B cell (primary cell): Measurements from ENCODE around the gene PERCC1. TPM values are rescaled to one million over a fixed set of nuclear protein-coding genes. Genes with fewer than 3 reads are reported as not detected.

Experiments used
- ATAC-seq: fragments of 200-7000 bp; cut with Tn5 transposase; one replicate; pipeline ENCODE4 v1.10.0; 2021; ENCODE audit warnings: low read depth, mild to moderate bottlenecking, moderate number of reproducible peaks, moderate library complexity
- CTCF ChIA-PET: fragments of 350-600 bp; sonication (Branson Sonifier 250); formaldehyde crosslinking; loops from one replicate; lab custom pipeline; 2021; ENCODE audit warnings: antibody characterized with exemption, inconsistent platforms; lab: Charles Lee
- POLR2A ChIA-PET: fragments of 350-600 bp; sonication (Branson Sonifier 250); formaldehyde crosslinking; loops from one replicate; lab custom pipeline; 2021; ENCODE audit warnings: antibody characterized with exemption; lab: Charles Lee
- DNase-seq: peaks from one replicate; pipeline ENCODE4 v3.0.0; 2013
- H2AFZ ChIP-seq: 2 replicates; pipeline ENCODE4 v1.6.1; 2012; ENCODE audit warnings: mild to moderate bottlenecking, low read depth, low read length; ENCODE audit not compliant: insufficient read depth, poor library complexity, severe bottlenecking
- H3K27ac ChIP-seq, 2 donors: 1 replicate in 1 of 2; 2 replicates in 1 of 2; pipeline ENCODE4 v1.5.1; 2012 to 2013; ENCODE audit warnings: low read length in 2 of 2, mild to moderate bottlenecking in 2 of 2, moderate library complexity in 1 of 2
- H3K27me3 ChIP-seq, 4 experiments: fragments of 200-600 bp in 1 of 4; sonication (generic) in 1 of 4; replicated peaks in 1 of 4; 1 replicate in 2 of 4; 2 replicates in 2 of 4; pipeline versions ENCODE4 v1.6.1 to v1.7.0; 2013 to 2016; ENCODE audit warnings: low read length in 3 of 4, mild to moderate bottlenecking in 2 of 4, mixed read lengths in 1 of 4, moderate library complexity in 1 of 4; ENCODE audit not compliant: insufficient read depth in 4 of 4, control insufficient read depth in 3 of 4; ENCODE audit errors: control extremely low read depth in 1 of 4
- H3K36me3 ChIP-seq, 2 experiments: replicated peaks in 1 of 2; 1 replicate in 1 of 2; 2 replicates in 1 of 2; pipeline versions ENCODE4 v1.6.1 to v1.7.1; 2013; ENCODE audit warnings: low read length in 1 of 2; ENCODE audit not compliant: insufficient read depth in 2 of 2, control insufficient read depth in 1 of 2; ENCODE audit errors: control extremely low read depth in 1 of 2, extremely low read depth in 1 of 2
- H3K4me1 ChIP-seq, 2 donors: fragments of 200-600 bp in 1 of 2; sonication (generic) in 1 of 2; 1 replicate in 1 of 2; 2 replicates in 1 of 2; pipeline versions ENCODE4 v1.5.1 to v1.6.1; 2013 to 2017; ENCODE audit warnings: low read length in 2 of 2; ENCODE audit not compliant: control insufficient read depth in 2 of 2, insufficient read depth in 2 of 2
- H3K4me2 ChIP-seq: replicated peaks from 2 replicates; pipeline ENCODE3; 2012; ENCODE audit warnings: mild to moderate bottlenecking, low read depth, low read length; ENCODE audit not compliant: poor library complexity, severe bottlenecking
- H3K4me3 ChIP-seq, 5 experiments: fragments of 200-600 bp in 1 of 5; sonication (generic) in 1 of 5; 1 replicate in 3 of 5; 2 replicates in 2 of 5; pipeline versions ENCODE4 v1.5.1 to v1.7.0; 2011 to 2016; ENCODE audit warnings: low read length in 4 of 5, mild to moderate bottlenecking in 4 of 5, low read depth in 2 of 5, control low read depth in 1 of 5, moderate library complexity in 1 of 5; ENCODE audit not compliant: insufficient read depth in 1 of 5; ENCODE audit errors: control extremely low read depth in 1 of 5, extremely low read depth in 1 of 5
- H3K79me2 ChIP-seq: fragments of 200-600 bp; sonication (generic); one replicate; pipeline ENCODE4 v1.6.0; 2016; ENCODE audit warnings: low read length; ENCODE audit not compliant: control insufficient read depth, insufficient read depth
- H3K9ac ChIP-seq: fragments of 200-600 bp; sonication (generic); 2 replicates; pipeline ENCODE4 v1.6.1; 2017; ENCODE audit warnings: mild to moderate bottlenecking, low read length, moderate library complexity
- H3K9me3 ChIP-seq, 3 donors: one replicate each; pipeline versions ENCODE4 v1.6.1 to v1.7.1; 2013; ENCODE audit warnings: low read length in 2 of 3; ENCODE audit not compliant: control insufficient read depth in 2 of 3, insufficient read depth in 1 of 3; ENCODE audit errors: control extremely low read depth in 1 of 3
- H4K20me1 ChIP-seq: 2 replicates; pipeline ENCODE4 v1.6.0; 2012; ENCODE audit warnings: mild to moderate bottlenecking, low read length; ENCODE audit not compliant: insufficient read depth, control insufficient read depth, poor library complexity, severe bottlenecking
- H3K27ac Mint-ChIP-seq: one replicate; pipeline ENCODE4 v1.8.0; 2021; ENCODE audit warnings: mixed read lengths
- H3K27me3 Mint-ChIP-seq: one replicate; pipeline ENCODE4 v1.8.0; 2021; ENCODE audit warnings: mixed read lengths
- H3K4me1 Mint-ChIP-seq: one replicate; pipeline ENCODE4 v1.8.0; 2021; ENCODE audit warnings: mixed read lengths
- H3K4me3 Mint-ChIP-seq: one replicate; pipeline ENCODE4 v1.8.0; 2021; ENCODE audit warnings: mixed read lengths
- H3K9me3 Mint-ChIP-seq: one replicate; pipeline ENCODE4 v1.8.0; 2022; ENCODE audit warnings: mixed read lengths; ENCODE audit not compliant: insufficient read depth
- EZH2 ChIP-seq: IDR thresholded peaks from 2 replicates; pipeline ENCODE4 v1.6.1; 2012; ENCODE audit warnings: borderline replicate concordance, low read depth, mild to moderate bottlenecking, moderate library complexity, low read length; ENCODE audit not compliant: insufficient read depth, poor library complexity, severe bottlenecking
- WGBS: methylation state at CpG from one replicate; pipeline ENCODE4 v1.1.5; 2013; ENCODE audit warnings: missing lambda C conversion rate; ENCODE audit not compliant: insufficient coverage; 5-methylcytosine and 5-hydroxymethylcytosine counted together
- intact Hi-C: fragments of 100-400 bp; cut with micrococcal nuclease; formaldehyde crosslinking; loops from one replicate; pipeline ENCODE4 v1.10.0; 2022
- polyA plus RNA-seq: library from polyadenylated mRNA; depleted of rRNA; stranded (reverse); fragments of >200 nt; gene quantifications from 2 replicates; pipeline ENCODE4 v1.2.3, GENCODE V29; 2012
- total RNA-seq, 2 donors: library from RNA; stranded (reverse); fragments of 120-200 nt in 1 of 2; gene quantifications; 1 replicate in 1 of 2; 2 replicates in 1 of 2; pipeline versions ENCODE4 v1.2.3 to v1.2.4, GENCODE V29; 2013 to 2022
- TF ChIP-seq, protein P1 (sequence below): fragments of 200-600 bp; IDR thresholded peaks from one replicate; pipeline ENCODE4 v1.8.0; 2022; ENCODE audit warnings: antibody characterized with exemption, mild to moderate bottlenecking

The PERCC1 gene
- total and polyA plus RNA-seq, 2 donors (not counting 1 experiment from before 2014, with no cell fraction given) = 0.46 to 0.64 TPM

DNA sequence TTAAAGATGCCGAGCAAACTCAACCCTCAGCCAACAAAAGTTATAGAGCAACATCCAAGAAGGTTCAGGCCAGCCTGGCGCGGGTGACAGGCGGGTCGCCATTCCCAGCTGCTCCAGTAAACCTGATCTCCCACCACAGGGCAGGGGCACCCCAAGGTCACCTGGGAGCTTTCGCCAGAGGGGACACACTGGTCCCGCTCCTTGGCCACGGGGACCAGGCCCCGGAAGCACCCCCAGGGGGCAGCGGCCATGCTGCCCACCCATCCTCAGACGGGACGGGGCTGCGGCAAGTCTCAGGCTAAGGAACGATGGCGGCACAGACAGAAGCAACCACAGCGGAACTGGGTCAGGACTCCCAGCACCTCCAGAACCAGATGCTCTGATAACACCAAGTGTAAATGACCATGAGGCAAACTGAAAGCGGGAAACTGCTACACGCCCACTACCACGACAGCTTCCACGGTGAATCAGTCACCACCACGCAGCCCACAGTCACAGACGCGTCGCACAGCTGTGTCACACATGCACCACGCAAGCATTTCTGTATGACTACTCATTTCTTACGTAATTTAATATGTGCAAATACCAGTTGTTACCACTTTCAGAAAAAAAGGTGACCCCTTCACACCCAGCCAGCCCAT lies 27.6 kb downstream of the PERCC1 start:
- Histone ChIP-seq H3K79me2 (peaks cover 82% of the 10 kb centered on the region), H3K4me2 (peak overlapping the region; percentile 70), H2AFZ (peak overlapping the region; percentile 23), H3K27ac (peak overlapping the region; percentile 98), H3K9me3 (peaks cover 0 to 3% (median 0%) of the 10 kb centered on the region in 3 donors), H3K4me3 (peak overlapping the region in 3 of 5 experiments; percentile 38 to 51 (median 50)), H4K20me1 (no peaks in the 10 kb centered on the region), H3K27me3 (no peaks in the 10 kb centered on the region), H3K4me1 (peaks cover 31 to 34% of the 10 kb centered on the region in 2 donors), H3K9ac (peak overlapping the region; percentile 65), H3K36me3 (peaks cover 5 to 71% of the 10 kb centered on the region in 2 experiments)
- H3K27ac Mint-ChIP-seq = peak overlapping the region; percentile 97
- no peaks in the 10 kb centered on the region for H3K27me3 Mint-ChIP-seq
- WGBS = 67% methylated on average over 26 of the region's 26 CpGs
- H3K4me3 Mint-ChIP-seq = peak overlapping the region; percentile 81
- ChIA-PET POLR2A (interaction anchor here (1.0 to 2.6 kb wide), 5 partner anchors 15 to 50 kb away, joined by 4 to 16 read pairs (median 12); partner anchors contain the start of genes CLCN7, TELO2 and UQCC4), CTCF (interaction anchor here (0.6 to 1.2 kb wide), 6 partner anchors 18 to 86 kb away, joined by 3 to 5 read pairs (median 4); no protein-coding TSS in a partner anchor)
- peaks cover 28% of the 10 kb centered on the region for H3K4me1 Mint-ChIP-seq
- TF ChIP-seq, protein P1, sequence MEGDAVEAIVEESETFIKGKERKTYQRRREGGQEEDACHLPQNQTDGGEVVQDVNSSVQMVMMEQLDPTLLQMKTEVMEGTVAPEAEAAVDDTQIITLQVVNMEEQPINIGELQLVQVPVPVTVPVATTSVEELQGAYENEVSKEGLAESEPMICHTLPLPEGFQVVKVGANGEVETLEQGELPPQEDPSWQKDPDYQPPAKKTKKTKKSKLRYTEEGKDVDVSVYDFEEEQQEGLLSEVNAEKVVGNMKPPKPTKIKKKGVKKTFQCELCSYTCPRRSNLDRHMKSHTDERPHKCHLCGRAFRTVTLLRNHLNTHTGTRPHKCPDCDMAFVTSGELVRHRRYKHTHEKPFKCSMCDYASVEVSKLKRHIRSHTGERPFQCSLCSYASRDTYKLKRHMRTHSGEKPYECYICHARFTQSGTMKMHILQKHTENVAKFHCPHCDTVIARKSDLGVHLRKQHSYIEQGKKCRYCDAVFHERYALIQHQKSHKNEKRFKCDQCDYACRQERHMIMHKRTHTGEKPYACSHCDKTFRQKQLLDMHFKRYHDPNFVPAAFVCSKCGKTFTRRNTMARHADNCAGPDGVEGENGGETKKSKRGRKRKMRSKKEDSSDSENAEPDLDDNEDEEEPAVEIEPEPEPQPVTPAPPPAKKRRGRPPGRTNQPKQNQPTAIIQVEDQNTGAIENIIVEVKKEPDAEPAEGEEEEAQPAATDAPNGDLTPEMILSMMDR = no peak
- TF ChIP-seq EZH2 = no peak
- H3K9me3 Mint-ChIP-seq = no peaks in the 10 kb centered on the region
- intact Hi-C loops = loop anchor here (1.0 to 2.0 kb wide), 2 partner anchors 17 to 34 kb away; partner anchors contain the start of genes CLCN7 and TELO2
- DNase-seq (no peak), ATAC-seq (peak; percentile 60)

- ATAC-seq = peak; percentile 95
- DNase-seq = peak; percentile 95
Measured at GRCh38 chr16:1458977-1459341, 28.1 kb downstream of the PERCC1 start.

More at GRCh38 chr16:1458977-1459341, 28.1 kb downstream of the PERCC1 start:
- Mint-ChIP-seq H3K27ac (peak overlapping the region; percentile 97), H3K4me1 (peaks cover 28% of the 10 kb centered on the region), H3K9me3 (no peaks in the 10 kb centered on the region), H3K27me3 (no peaks in the 10 kb centered on the region), H3K4me3 (peak overlapping the region; percentile 81)
- H3K4me2 ChIP-seq = peak overlapping the region; percentile 70
- no peaks in the 10 kb centered on the region for H4K20me1 ChIP-seq
- intact Hi-C loops = loop anchor here (1.0 to 2.0 kb wide), 4 partner anchors 10 to 34 kb away; partner anchors contain the start of genes CLCN7 and TELO2
- H2AFZ ChIP-seq = peak overlapping the region; percentile 23
- peaks cover 5 to 69% of the 10 kb centered on the region in 2 experiments for H3K36me3 ChIP-seq
- peaks cover 31 to 34% of the 10 kb centered on the region in 2 donors for H3K4me1 ChIP-seq
- ChIA-PET POLR2A (interaction anchor here (0.6 to 2.6 kb wide), 7 partner anchors 15 to 242 kb away, joined by 3 to 16 read pairs (median 9); partner anchors contain the start of genes CLCN7, TELO2 and UQCC4), CTCF (interaction anchor here (0.8 to 1.2 kb wide), 5 partner anchors 17 to 39 kb away, joined by 3 to 4 read pairs (median 3); no protein-coding TSS in a partner anchor)
- peaks cover 0 to 3% (median 0%) of the 10 kb centered on the region in 3 donors for H3K9me3 ChIP-seq
- H3K9ac ChIP-seq = peak overlapping the region; percentile 65
- H3K79me2 ChIP-seq = peaks cover 87% of the 10 kb centered on the region
- H3K27ac ChIP-seq = peak overlapping the region; percentile 98
- H3K4me3 ChIP-seq = peak overlapping the region in 3 of 5 experiments; percentile 38 to 51 (median 50)
- WGBS = 7% methylated on average over 14 of the region's 14 CpGs
- no peaks in the 10 kb centered on the region for H3K27me3 ChIP-seq
- TF ChIP-seq EZH2 = no peak
- TF ChIP-seq, protein P1 = no peak
